Adipocyte (in vitro differentiated cells): ENCODE results near the gene THOC1.
A peak's percentile ranks its signal among the peaks of the same experiment; 100 is the strongest.
"Not testable (repeated sequence)": the region's sequence is repeated elsewhere in the genome, so short reads cannot be mapped to it uniquely, and the experiment has no call there.

ENCODE experiments used
- DNase-seq: peaks from one replicate; pipeline ENCODE4 v3.0.0-alpha.2; 2015; ENCODE audit warnings: low read depth
- H3K27me3 ChIP-seq: replicated peaks from 2 replicates; pipeline ENCODE4 v1.7.0; 2013; ENCODE audit warnings: mild to moderate bottlenecking, low read length, moderate library complexity; ENCODE audit not compliant: control insufficient read depth, insufficient read depth
- H3K36me3 ChIP-seq: 2 replicates; pipeline ENCODE4 v1.7.0; 2013; ENCODE audit warnings: low read length, mild to moderate bottlenecking, moderate library complexity; ENCODE audit not compliant: control insufficient read depth, insufficient read depth, severe bottlenecking
- H3K4me1 ChIP-seq: 2 replicates; pipeline ENCODE4 v1.7.0; 2013; ENCODE audit warnings: mild to moderate bottlenecking, low read length, moderate library complexity; ENCODE audit not compliant: control insufficient read depth, insufficient read depth
- H3K4me3 ChIP-seq: 2 replicates; pipeline ENCODE4 v1.7.0; 2013; ENCODE audit warnings: mild to moderate bottlenecking, low read length, moderate library complexity
- H3K9ac ChIP-seq: 2 replicates; pipeline ENCODE4 v1.7.0; 2013; ENCODE audit warnings: mild to moderate bottlenecking, low read length, moderate library complexity
- H3K9me3 ChIP-seq: 2 replicates; pipeline ENCODE4 v1.7.0; 2013; ENCODE audit warnings: mild to moderate bottlenecking, low read length, moderate library complexity; ENCODE audit not compliant: control insufficient read depth

Gene THOC1

DNA sequence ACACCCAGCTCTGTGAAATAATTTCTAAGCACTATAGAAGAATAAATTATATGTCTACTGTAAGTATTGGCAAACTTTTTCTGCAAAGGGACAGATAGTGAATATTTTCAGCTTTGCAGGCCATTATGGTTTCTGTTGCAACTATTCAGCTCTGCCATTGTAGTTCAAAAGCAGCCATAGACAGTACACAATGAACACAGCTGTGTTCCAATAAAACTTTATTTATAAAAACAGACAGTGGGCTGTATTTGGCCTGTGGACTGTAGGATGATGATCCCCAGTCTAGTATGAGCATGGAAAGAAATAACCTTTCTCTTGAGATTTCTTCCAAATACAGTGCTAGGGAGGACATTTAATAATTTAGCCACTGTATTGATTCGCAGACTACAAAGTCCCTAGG is 35.2 kb upstream of the THOC1 start:
- peaks cover 8% of the 10 kb centered on the region for H3K27me3 ChIP-seq
- no peak overlapping the region for H3K4me3 ChIP-seq
- no peak overlapping the region for H3K9ac ChIP-seq
- H3K4me1 ChIP-seq: no peaks in the 10 kb centered on the region
- no peak for DNase-seq
- H3K9me3 ChIP-seq: no peaks in the 10 kb centered on the region
- no peaks in the 10 kb centered on the region for H3K36me3 ChIP-seq

DNA sequence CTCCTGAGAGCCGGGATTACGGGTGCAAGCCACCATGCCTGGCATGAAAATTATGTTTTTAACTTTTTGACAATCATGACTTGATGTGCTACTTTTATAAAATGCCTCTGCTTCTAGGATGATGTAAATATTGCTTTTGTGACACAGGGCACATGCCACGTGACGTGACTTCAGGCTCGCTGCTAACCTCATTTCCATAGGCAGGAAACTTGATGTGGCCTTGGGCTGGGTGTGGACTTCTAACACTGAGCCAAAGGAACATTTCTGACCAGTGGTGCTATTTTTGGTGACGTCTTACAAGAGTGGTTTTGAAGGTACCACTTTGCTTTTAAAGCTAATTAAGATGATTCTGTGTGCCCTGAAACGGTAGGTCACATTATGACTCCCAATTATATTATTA is 34.2 kb upstream of the THOC1 start:
- peaks cover 7% of the 10 kb centered on the region for H3K27me3 ChIP-seq
- no peak overlapping the region for H3K4me3 ChIP-seq
- no peak overlapping the region for H3K9ac ChIP-seq
- H3K36me3 ChIP-seq: no peaks in the 10 kb centered on the region
- no peaks in the 10 kb centered on the region for H3K4me1 ChIP-seq
- no peak for DNase-seq
- H3K9me3 ChIP-seq: no peaks in the 10 kb centered on the region

DNA sequence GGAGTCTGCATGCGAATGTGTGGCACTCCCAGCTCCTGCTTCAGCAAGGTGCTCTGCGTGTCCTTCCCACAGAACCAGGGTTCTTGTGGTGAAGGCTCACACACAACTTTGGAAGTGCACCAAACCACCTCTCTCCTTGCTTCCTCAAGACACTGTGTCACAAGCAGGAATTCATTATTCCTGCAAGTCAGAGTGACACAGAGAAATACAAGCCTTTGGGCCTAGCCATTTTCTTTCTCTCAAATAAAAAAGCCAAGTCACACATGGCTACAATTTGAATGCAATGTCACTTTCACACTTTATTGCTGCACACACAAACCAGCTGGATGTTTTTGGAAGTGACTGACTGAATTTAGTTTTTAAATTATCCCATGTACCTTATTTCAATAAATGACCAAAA is 30.1 kb upstream of the THOC1 start:
- Histone ChIP-seq H3K27me3 (no peaks in the 10 kb centered on the region), H3K9ac (no peak overlapping the region), H3K4me3 (no peak overlapping the region), H3K36me3 (no peaks in the 10 kb centered on the region), H3K4me1 (peaks cover 9% of the 10 kb centered on the region), H3K9me3 (no peaks in the 10 kb centered on the region)
- DNase-seq: no peak

DNA sequence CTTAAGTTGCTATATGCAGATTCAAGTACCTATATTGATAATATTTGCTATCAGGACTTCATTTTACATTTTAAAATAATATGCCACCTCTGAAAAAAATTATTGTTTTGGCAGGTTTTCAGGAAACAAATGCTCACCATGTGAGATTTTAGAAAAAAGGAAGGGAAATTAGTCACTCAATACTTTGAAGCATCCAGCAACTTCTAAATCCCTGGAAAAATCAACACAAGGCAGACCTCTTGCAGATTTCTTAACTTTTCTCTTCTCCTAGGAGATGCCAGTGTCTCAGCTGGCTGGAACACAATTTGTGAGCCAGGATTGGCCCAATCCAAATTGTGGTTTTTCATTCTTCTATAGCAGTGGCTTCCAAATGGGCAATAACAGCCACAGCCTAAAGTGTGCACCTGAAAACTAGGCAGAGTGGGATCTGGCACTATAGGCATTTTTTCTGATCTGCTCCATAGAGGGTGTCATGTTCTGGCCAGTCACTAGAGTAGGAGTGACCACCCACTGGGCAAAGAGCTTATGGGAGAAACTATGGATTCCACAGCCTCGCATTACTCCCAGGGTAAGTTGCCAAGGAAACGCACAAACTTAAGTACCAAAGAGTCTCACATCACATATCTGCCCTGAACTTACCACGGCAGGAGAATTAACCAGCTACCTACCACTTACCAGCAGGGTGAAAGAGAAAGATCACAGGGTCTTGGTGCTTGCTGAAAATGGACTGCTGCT is 28.1 kb upstream of the THOC1 start:
- peak; percentile 32 for DNase-seq

DNA sequence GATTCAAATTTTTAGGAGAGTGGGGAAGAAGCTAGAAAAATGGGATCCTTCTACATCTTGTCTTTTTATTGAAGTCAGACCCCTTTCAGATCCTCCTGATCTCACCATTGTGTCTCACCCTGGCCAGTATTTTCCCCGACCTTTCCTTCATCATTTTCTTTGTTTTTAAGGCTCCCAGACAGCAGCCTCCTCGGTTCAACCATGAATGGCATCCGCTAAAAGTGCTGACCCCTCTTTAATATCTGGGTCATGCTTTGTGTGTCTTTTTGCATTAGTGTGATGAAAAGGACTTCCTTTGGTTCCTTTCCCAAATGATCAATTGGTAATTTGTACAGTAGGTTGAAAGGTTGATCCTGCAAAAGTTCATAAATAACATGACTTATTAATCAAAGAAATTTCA is 26.7 kb upstream of the THOC1 start:
- DNase-seq: no peak
- Histone ChIP-seq H3K36me3 (no peaks in the 10 kb centered on the region), H3K4me1 (peaks cover 9% of the 10 kb centered on the region), H3K9ac (no peak overlapping the region), H3K27me3 (no peaks in the 10 kb centered on the region), H3K4me3 (no peak overlapping the region), H3K9me3 (no peaks in the 10 kb centered on the region)

More for the DNA sequence above, 28.1 kb upstream of the THOC1 start:
- Histone ChIP-seq H3K9me3 (no peaks in the 10 kb centered on the region), H3K36me3 (no peaks in the 10 kb centered on the region), H3K4me1 (peaks cover 9% of the 10 kb centered on the region), H3K27me3 (no peaks in the 10 kb centered on the region), H3K4me3 (no peak overlapping the region), H3K9ac (no peak overlapping the region)

DNA sequence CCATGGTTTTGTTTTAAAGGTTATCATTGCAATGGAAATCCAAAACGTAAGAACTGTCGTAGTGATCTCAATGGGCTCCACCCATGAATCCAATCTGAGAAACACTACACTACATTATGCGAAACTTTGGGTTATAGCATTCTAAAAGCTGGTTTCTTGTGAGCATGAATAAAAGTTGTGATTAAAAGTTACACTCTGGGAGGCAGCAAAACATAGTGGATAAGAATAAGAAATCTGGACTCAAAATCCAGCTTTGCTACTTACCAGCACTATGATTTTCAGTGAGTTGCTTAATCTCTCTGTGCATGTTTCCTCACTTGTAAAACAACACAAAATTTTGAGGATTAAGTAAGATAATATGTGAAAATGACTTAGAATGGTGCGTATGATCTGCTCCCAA is 25.7 kb upstream of the THOC1 start:
- no peaks in the 10 kb centered on the region for H3K27me3 ChIP-seq
- DNase-seq: peak; percentile 65

DNA sequence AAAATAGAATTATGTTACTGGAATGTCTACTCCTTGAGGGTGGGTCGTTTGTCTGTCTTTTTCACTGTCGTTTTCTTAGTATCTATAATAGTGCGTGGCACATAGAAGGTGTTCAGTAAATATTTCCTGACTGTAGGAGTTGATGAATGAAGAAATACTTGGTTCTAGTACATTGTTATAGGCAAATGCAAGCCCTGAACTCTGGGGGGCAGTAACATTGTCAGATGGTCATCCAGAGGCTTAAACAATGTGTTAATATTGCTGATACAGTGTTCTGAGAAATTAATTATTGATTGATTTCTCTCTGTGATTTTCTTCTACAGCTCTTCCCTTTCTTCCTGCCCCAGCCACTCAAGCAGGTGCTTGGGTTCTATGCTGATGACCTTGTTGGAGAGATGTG is 24.4 kb upstream of the THOC1 start:
- no peaks in the 10 kb centered on the region for H3K27me3 ChIP-seq
- H3K9ac ChIP-seq: no peak overlapping the region
- H3K4me1 ChIP-seq: peaks cover 9% of the 10 kb centered on the region
- H3K4me3 ChIP-seq: no peak overlapping the region
- no peak for DNase-seq
- no peaks in the 10 kb centered on the region for H3K36me3 ChIP-seq
- H3K9me3 ChIP-seq: no peaks in the 10 kb centered on the region

More for the DNA sequence above, 25.7 kb upstream of the THOC1 start:
- Histone ChIP-seq H3K36me3 (no peaks in the 10 kb centered on the region), H3K4me1 (peaks cover 9% of the 10 kb centered on the region), H3K4me3 (no peak overlapping the region), H3K9ac (no peak overlapping the region), H3K9me3 (no peaks in the 10 kb centered on the region)

DNA sequence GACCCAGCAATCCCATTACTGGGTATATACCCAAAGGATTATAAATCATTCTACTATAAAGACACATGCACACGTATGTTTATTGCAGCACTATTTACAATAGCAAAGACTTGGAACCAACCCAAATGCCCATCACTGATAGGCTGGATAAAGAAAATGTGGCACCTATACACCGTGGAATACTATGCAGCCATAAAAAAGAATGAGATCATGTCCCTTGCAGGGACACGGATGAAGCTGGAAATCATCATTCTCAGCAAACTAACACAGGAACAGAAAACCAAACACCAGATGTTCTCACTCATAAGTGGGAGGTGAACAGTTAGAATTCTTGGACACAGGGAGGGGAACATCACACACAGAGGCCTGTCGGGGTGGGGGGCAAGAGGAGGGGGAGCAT is 22.1 kb upstream of the THOC1 start:
- not testable (repeated sequence) for H3K9me3 ChIP-seq, H3K36me3 ChIP-seq, H3K4me1 ChIP-seq, DNase-seq, H3K4me3 ChIP-seq, H3K9ac ChIP-seq, H3K27me3 ChIP-seq

DNA sequence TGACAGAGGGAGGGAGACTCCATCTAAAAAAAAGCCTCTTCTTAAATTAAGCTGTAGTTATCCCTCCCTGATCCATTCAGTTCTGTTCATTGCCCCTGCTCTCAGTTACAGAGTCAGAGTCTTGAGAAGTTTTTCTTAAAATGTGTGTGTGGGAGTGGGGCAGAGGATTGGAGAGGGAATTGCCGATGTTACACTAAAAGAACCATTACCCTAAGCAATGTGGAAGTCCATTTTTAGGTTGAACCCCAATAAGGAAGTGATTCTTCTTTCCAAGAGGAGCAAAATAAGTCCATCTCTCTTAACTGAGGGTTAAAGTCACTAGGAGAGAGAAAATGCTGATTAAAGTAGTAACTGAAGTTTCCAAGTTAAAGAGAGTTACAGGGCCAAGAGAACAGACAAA is 21.2 kb upstream of the THOC1 start:
- Histone ChIP-seq H3K4me3 (no peak overlapping the region), H3K4me1 (no peaks in the 10 kb centered on the region), H3K9me3 (no peaks in the 10 kb centered on the region), H3K36me3 (no peaks in the 10 kb centered on the region), H3K27me3 (no peaks in the 10 kb centered on the region), H3K9ac (no peak overlapping the region)
- no peak for DNase-seq

DNA sequence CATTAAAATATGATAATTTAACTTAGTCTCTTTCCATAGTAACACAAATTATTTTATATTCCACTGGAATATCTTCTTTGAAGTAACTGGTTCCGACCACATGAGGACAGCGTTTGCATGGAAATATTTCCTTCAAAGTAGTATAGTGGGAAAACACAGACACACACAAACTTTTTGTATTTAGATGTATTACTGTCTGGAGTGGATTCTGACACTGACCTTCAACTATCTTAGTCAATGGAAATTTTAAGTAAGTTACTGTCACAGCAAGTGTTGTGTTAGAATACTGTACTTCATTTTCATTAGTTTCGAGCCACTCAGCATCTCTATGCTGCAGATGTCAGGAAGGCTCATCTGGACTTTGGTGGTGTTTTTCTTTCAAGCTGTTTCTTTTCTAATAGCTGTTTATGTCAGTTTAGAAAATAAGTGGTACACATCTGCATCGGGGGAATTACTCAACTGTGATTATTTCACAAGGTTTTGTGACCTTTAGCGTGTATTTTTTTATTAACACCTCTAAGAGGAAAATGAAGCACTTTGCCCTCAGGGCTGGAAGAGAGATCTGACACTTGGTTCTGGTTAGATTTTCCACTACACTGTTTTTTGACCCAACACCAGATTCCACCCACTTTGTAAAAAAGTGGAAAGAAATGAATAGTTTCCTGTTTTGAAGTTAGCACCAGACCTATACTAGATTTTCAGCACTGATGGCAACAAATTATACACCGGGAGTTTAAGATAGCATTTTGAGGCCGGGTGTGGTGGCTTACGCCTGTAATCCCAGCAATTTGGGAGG is 18.9 kb upstream of the THOC1 start:
- no peaks in the 10 kb centered on the region for H3K27me3 ChIP-seq
- H3K4me1 ChIP-seq: no peaks in the 10 kb centered on the region
- no peak overlapping the region for H3K4me3 ChIP-seq
- no peak overlapping the region for H3K9ac ChIP-seq
- no peaks in the 10 kb centered on the region for H3K36me3 ChIP-seq
- no peaks in the 10 kb centered on the region for H3K9me3 ChIP-seq
- DNase-seq: peak; percentile 67

DNA sequence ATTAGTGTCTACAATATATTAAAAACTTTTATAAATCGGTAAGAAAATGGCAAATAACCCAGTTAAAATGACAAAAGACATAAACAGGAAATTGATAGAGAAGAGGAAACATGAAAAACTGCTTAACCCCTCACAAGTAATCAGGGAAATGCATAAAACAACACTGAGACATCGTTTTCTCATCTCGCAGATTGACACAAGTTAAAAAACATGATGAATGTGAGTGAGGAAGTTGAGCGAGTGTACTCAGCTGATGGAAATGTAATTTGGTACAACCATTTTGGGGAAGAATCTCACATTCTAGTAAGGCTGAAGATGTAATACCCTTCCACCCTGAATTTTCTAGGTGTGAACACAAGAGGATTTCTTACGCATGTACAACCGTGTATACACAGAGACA is 18.0 kb upstream of the THOC1 start:
- no peak overlapping the region for H3K4me3 ChIP-seq
- H3K9ac ChIP-seq: no peak overlapping the region
- no peaks in the 10 kb centered on the region for H3K27me3 ChIP-seq
- no peaks in the 10 kb centered on the region for H3K9me3 ChIP-seq
- DNase-seq: no peak
- no peaks in the 10 kb centered on the region for H3K36me3 ChIP-seq
- no peaks in the 10 kb centered on the region for H3K4me1 ChIP-seq
